Activated CD4-positive, alpha-beta T cell treated with anti-CD3 and anti-CD28 coated beads, Interleukin-10, Interleukin-2, amounts not matched to agents 100 ng/mL and 50 ng/mL, durations not matched to agents 16 hours and 8 hours (primary cell): ENCODE results near the gene BMPER.

Experiments
- DNase-seq: peaks from one replicate; pipeline ENCODE4 v3.0.0-alpha.2; 2020

BMPER gene

GRCh38 chr7:34067005-34067778 lies 161.9 kb downstream of the BMPER start:
- DNase-seq, result no peak

DNA sequence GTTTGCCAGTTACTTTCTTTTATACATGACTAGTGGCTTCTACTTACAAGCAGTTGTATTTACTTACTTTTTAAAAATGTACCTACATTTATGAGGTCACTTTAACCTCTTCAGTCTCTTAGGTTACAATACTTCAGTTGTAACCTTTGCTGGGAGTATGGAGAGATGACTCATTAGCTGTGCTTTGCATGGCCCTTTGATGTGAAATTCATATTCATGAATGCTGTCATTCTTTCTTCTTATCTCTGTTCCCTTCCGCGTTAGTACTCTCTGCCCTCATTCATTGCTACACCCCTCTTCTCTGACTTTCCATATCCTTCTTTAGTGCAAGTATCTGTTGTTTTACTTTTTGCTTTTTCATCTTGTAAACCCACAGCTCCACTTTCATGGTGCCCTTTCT lies 164.3 kb downstream of the BMPER start:
- peak; percentile 0 for DNase-seq

- DNase-seq, result no peak
These were observed 165.4 kb downstream of the BMPER start for GRCh38 chr7:34070511-34071323.

GRCh38 chr7:34073676-34074075 lies 168.3 kb downstream of the BMPER start:
- DNase-seq, result no peak

- no peak for DNase-seq
These were observed 169.1 kb downstream of the BMPER start for GRCh38 chr7:34074421-34074820.

GRCh38 chr7:34075523-34076370 lies 170.4 kb downstream of the BMPER start:
- no peak for DNase-seq

DNA sequence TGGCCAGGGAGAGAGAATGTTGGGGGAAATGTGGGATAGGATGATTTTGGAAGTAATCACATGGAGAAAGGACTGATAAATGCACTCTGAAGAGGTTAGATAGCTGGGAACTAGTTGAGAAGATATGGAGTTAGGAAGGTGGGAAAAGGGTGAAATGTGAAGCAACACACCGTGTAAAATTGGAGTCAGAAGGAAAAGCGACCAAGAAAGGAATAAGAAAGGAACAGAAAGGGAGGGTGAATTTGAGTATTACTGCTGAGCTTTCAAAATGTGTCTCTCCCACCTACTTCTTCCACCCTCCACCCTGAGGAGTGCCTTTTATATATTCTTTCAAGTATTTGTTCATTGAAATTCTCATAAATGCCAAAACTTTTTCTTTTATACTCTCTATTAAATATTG lies 171.8 kb downstream of the BMPER start:
- no peak for DNase-seq

- DNase-seq, result no peak
These were observed 173.5 kb downstream of the BMPER start for GRCh38 chr7:34078864-34079263.

GRCh38 chr7:34080513-34080912 lies 175.2 kb downstream of the BMPER start:
- no peak for DNase-seq

- no peak for DNase-seq
These were observed 176.6 kb downstream of the BMPER start for GRCh38 chr7:34081935-34082334.

DNA sequence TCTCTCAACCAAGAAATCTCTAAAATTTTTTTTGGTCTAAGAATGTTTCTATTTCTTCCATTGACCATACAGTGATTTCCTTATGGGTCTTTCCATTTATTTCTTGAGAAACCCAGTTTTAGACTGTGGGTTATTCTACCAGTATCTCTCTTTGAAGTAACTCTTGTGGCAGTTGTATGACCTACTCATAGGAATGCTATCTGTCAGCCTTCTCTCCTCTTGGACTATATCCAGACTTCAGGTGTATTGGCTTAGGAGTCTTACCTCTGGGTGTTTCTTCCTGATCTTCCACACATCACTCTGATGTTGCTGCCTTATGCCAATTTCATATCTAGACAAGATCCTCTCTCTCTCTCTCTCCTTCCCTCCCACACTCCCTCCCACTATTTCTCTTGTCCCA lies 178.1 kb downstream of the BMPER start:
- no peak for DNase-seq

GRCh38 chr7:34084651-34085050 lies 179.3 kb downstream of the BMPER start:
- no peak for DNase-seq

DNA sequence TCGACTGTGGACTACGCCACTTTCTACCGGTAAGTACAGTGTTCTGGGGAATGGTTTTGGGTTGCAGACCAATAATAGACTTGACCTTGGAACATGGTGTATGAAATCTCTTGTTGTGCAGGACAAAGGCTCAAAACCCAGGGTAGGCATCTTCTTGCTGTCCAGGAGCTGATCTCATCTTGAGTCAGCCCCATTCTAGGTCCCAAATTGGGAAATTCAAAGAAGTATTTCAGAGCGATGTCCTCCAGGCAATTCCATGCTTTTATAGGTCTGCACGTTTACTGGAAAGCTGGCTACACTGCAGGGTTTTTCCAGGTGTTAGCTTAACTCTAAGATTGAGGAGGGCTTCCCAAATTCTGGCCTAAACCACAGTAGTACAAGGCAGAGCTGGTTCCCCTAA lies 180.7 kb downstream of the BMPER start:
- DNase-seq, result no peak

GRCh38 chr7:34086981-34087380 lies 181.6 kb downstream of the BMPER start:
- no peak for DNase-seq

- peak; percentile 3 for DNase-seq
These were observed 182.9 kb downstream of the BMPER start for GRCh38 chr7:34087892-34088891.

DNA sequence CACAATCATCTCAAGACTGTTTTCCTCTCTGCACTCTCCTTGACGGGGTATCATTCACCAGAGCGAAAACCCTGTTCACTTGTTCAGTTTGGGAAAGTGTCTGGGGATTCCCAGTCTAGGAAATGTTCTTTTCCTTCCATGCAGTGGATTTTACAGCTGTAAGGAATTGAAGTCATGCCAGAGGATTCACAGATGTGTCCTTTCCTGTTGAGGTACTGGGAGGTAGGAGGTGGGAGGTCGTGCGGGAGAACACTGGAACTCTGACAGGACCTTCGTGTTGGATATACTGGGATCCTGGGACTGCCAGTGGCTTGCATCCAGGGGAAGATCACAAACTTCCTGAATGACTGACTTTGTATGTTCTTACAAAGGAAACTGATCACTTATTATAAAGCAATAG lies 185.5 kb downstream of the BMPER start:
- no peak for DNase-seq

GRCh38 chr7:34091321-34091917 lies 186.1 kb downstream of the BMPER start:
- peak; percentile 22 for DNase-seq

GRCh38 chr7:34093276-34093675 lies 187.9 kb downstream of the BMPER start:
- DNase-seq, result no peak

DNA sequence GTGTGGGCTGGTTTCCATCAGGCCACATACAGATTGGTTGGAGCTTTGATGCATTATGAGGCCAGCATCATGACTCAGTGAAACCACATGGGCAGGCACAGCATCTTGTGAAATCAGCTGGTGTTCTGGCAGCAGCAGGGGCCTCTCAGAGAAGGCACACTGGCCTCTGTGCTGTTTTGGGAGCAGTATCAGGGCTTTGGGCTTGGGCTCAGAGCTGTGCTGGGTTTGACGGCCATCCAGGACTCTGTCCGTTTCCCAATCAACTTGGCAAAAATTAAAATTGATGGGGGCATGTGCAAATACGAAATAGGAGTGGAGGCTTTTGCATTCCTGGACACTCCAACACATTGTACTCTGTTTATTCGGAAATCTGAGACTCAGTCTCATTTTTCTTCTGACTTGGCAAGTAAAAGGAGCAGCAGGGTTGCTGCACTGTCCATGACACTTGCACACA lies 190.9 kb downstream of the BMPER start:
- no peak for DNase-seq

DNA sequence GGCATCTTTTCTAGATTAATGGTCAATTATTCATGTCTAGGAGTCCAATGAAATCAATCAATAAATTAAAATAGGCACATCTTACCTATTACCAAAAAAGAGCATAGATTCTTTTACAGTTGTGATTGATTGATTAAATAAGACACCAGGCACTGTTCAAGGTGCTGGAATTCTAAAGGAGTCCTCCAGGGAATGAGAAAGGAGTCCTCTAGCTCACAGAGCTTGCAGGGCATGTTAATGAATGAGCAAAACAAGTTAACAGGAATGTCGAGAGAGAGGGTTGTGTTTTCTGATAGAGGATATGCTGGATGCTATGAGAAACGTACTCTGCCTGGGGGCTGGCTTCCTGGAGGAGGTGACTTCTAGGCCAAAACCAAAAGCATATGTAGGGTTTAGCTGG lies 191.4 kb downstream of the BMPER start:
- no peak for DNase-seq

- DNase-seq, result no peak
These were observed 195.3 kb downstream of the BMPER start for GRCh38 chr7:34100661-34101060.

DNA sequence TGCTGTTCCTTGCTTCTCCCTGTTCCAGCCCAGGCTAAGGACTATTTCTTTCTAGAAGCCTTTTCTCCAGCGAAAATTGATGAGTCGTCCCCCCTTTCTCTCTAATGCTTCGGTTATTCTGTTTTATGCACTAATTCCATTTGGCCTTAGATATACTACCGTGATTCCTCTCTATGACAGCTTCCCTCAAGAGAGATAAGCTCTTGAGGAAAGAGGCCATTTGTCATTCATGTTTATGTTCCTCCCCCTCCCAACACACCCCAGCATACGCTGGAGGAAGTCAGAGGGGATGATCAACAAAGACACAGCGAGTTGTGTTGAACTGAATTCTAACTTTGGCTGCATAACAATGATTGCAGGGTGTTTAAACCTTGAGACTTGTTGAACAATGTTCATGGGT lies 198.8 kb downstream of the BMPER start:
- DNase-seq, result no peak
